ENCODE results near the gene ENO2.

The ENO2 gene

GRCh38 chr12:6954316-6955107, 40.1 kb downstream of the ENO2 start:
- in situ Hi-C loops (cut with HindIII; ENCODE audit: low pct_ligation_motif_present, low sequenced_read_pairs): no loop called here
- no peak overlapping the region for H3K27ac ChIP-seq
- no peaks in the 10 kb centered on the region for H3K27me3 ChIP-seq (replicated peaks)
- no peak for DNase-seq
- TF ChIP-seq CTCF (IDR thresholded peaks at IDR 0.05; ENCODE audit: low read depth, low read length, missing control alignments): no peak
- H3K36me3 ChIP-seq (replicated peaks): no peaks in the 10 kb centered on the region
- H3K4me3 ChIP-seq (ENCODE audit: low read depth, low read length): no peak overlapping the region

- Histone ChIP-seq H3K27me3 (replicated peaks) (no peaks in the 10 kb centered on the region), H3K36me3 (replicated peaks) (no peaks in the 10 kb centered on the region), H3K4me3 (ENCODE audit: low read depth, low read length) (no peak overlapping the region), H3K27ac (no peak overlapping the region)
- DNase-seq: no peak
- in situ Hi-C loops (cut with HindIII; ENCODE audit: low pct_ligation_motif_present, low sequenced_read_pairs): no loop called here
- TF ChIP-seq CTCF (IDR thresholded peaks at IDR 0.05; ENCODE audit: low read depth, low read length, missing control alignments): no peak
These were observed 41.0 kb downstream of the ENO2 start for GRCh38 chr12:6955108-6956020.

GRCh38 chr12:6956021-6956727, 41.8 kb downstream of the ENO2 start:
- in situ Hi-C loops (cut with HindIII; ENCODE audit: low pct_ligation_motif_present, low sequenced_read_pairs): no loop called here
- Histone ChIP-seq H3K27ac (no peak overlapping the region), H3K36me3 (replicated peaks) (no peaks in the 10 kb centered on the region)

GRCh38 chr12:6957151-6957701, 42.8 kb downstream of the ENO2 start:
- Histone ChIP-seq H3K4me3 (ENCODE audit: low read depth, low read length) (no peak overlapping the region), H3K27ac (no peak overlapping the region), H3K27me3 (replicated peaks) (no peaks in the 10 kb centered on the region), H3K36me3 (replicated peaks) (no peaks in the 10 kb centered on the region)
- DNase-seq: no peak
- no peak for TF ChIP-seq CTCF (IDR thresholded peaks at IDR 0.05; ENCODE audit: low read depth, low read length, missing control alignments)
- in situ Hi-C loops (cut with HindIII; ENCODE audit: low pct_ligation_motif_present, low sequenced_read_pairs): no loop called here

More at GRCh38 chr12:6956021-6956727, 41.8 kb downstream of the ENO2 start:
- H3K27me3 ChIP-seq (replicated peaks): no peaks in the 10 kb centered on the region
- no peak for TF ChIP-seq CTCF (IDR thresholded peaks at IDR 0.05; ENCODE audit: low read depth, low read length, missing control alignments)
- no peak for DNase-seq
- no peak overlapping the region for H3K4me3 ChIP-seq (ENCODE audit: low read depth, low read length)

- Histone ChIP-seq H3K4me3 (ENCODE audit: low read depth, low read length) (no peak overlapping the region), H3K27me3 (replicated peaks) (no peaks in the 10 kb centered on the region), H3K27ac (no peak overlapping the region), H3K36me3 (replicated peaks) (no peaks in the 10 kb centered on the region)
- TF ChIP-seq CTCF (IDR thresholded peaks at IDR 0.05; ENCODE audit: low read depth, low read length, missing control alignments): no peak
- no peak for DNase-seq
- in situ Hi-C loops (cut with HindIII; ENCODE audit: low pct_ligation_motif_present, low sequenced_read_pairs): no loop called here
These were observed 43.6 kb downstream of the ENO2 start for GRCh38 chr12:6957741-6958608.
